Neural cell (in vitro differentiated cells): ENCODE measurements around the gene NPY. TPM values are rescaled to one million over a fixed set of nuclear protein-coding genes. Genes with fewer than 3 reads are reported as not detected.

Source experiments
- H2AFZ ChIP-seq: fragments of 200-600, 300-800 bp; sonication (generic), shearing (Covaris generic); 2 replicates; pipeline ENCODE4 v1.6.0; 2014; ENCODE audit warnings: low read depth, mild to moderate bottlenecking, antibody characterized with exemption, low read length, moderate library complexity
- H3F3A ChIP-seq: fragments of 200-600 bp; shearing (Covaris generic); 2 replicates; pipeline ENCODE4 v1.6.1; 2016; ENCODE audit warnings: mild to moderate bottlenecking, moderate library complexity, mixed read lengths, antibody characterized with exemption, low read length; ENCODE audit not compliant: insufficient read depth, poor library complexity, severe bottlenecking
- H3K27ac ChIP-seq: fragments of 200-600, 300-800 bp; sonication (generic), shearing (Covaris generic); 2 replicates; pipeline ENCODE4 v1.5.1; 2014; ENCODE audit warnings: mild to moderate bottlenecking, low read length, moderate library complexity
- H3K27me3 ChIP-seq: fragments of 300-800, 200-600 bp; sonication (generic), shearing (Covaris generic); 2 replicates; pipeline ENCODE4 v1.6.0; 2014; ENCODE audit warnings: mild to moderate bottlenecking, low read depth, low read length, moderate library complexity; ENCODE audit not compliant: insufficient read depth
- H3K36me3 ChIP-seq: fragments of 300-800, 200-600 bp; sonication (generic), shearing (Covaris generic); 2 replicates; pipeline ENCODE4 v1.5.1; 2014; ENCODE audit warnings: mild to moderate bottlenecking, antibody characterized with exemption, low read length, moderate library complexity; ENCODE audit not compliant: insufficient read depth
- H3K4me2 ChIP-seq: fragments of 300-800, 200-600 bp; sonication (generic), shearing (Covaris generic); 2 replicates; pipeline ENCODE4 v1.6.0; 2014; ENCODE audit warnings: mild to moderate bottlenecking, low read length
- H3K4me3 ChIP-seq: fragments of 300-800, 200-600 bp; sonication (generic), shearing (Covaris generic); 2 replicates; pipeline ENCODE4 v1.5.1; 2014; ENCODE audit warnings: mild to moderate bottlenecking, low read length, moderate library complexity
- H3K79me2 ChIP-seq: fragments of 200-600 bp; shearing (Covaris generic); replicated peaks from 2 replicates; pipeline ENCODE4 v1.6.0; 2014; ENCODE audit warnings: mild to moderate bottlenecking, low read length, moderate library complexity; ENCODE audit not compliant: insufficient read depth
- H3K9ac ChIP-seq: fragments of 300-800, 200-600 bp; sonication (generic), shearing (Covaris generic); 2 replicates; pipeline ENCODE4 v1.6.1; 2016; ENCODE audit warnings: mild to moderate bottlenecking, low read length, mixed read lengths
- H3K9me2 ChIP-seq: fragments of 200-600 bp; shearing (Covaris generic); 2 replicates; pipeline ENCODE4 v1.6.1; 2016; ENCODE audit warnings: mild to moderate bottlenecking, low read length, mixed read lengths; ENCODE audit not compliant: insufficient read depth
- H3K9me3 ChIP-seq: fragments of 200-600, 300-800 bp; sonication (generic), shearing (Covaris generic); 2 replicates; pipeline ENCODE4 v1.6.1; 2016; ENCODE audit warnings: mild to moderate bottlenecking, mixed run types, low read length, moderate library complexity, mixed read lengths
- H4K20me1 ChIP-seq: fragments of 200-600 bp; shearing (Covaris generic); 2 replicates; pipeline ENCODE4 v1.6.1; 2016; ENCODE audit warnings: mild to moderate bottlenecking, mixed run types; ENCODE audit not compliant: insufficient read depth
- CTCF ChIP-seq: fragments of 450-650 bp; IDR thresholded peaks from 2 replicates; pipeline ENCODE4 v1.5.1; 2014; ENCODE audit warnings: antibody characterized with exemption, mild to moderate bottlenecking, moderate library complexity; ENCODE audit not compliant: poor library complexity, severe bottlenecking
- EP300 ChIP-seq: fragments of 450-650 bp; conservative IDR thresholded peaks from 2 replicates; pipeline ENCODE4 v1.6.1; 2014; ENCODE audit warnings: antibody characterized with exemption, mild to moderate bottlenecking, moderate library complexity; ENCODE audit not compliant: poor library complexity, severe bottlenecking
- EZH2 ChIP-seq: fragments of 200-600, 300-800 bp; shearing (Covaris generic), sonication (generic); IDR thresholded peaks from 2 replicates; pipeline ENCODE4 v1.6.1; 2014; ENCODE audit warnings: antibody characterized with exemption, low read length, borderline replicate concordance, mild to moderate bottlenecking; ENCODE audit not compliant: insufficient read depth, poor library complexity, severe bottlenecking
- MXI1 ChIP-seq: fragments of 450-650 bp; conservative IDR thresholded peaks from 2 replicates; pipeline ENCODE4 v1.6.1; 2014; ENCODE audit warnings: antibody characterized with exemption, mild to moderate bottlenecking; ENCODE audit not compliant: poor library complexity, severe bottlenecking
- POLR2AphosphoS5 ChIP-seq: IDR thresholded peaks from 2 replicates; pipeline ENCODE4 v1.6.1; 2012
- RAD21 ChIP-seq: fragments of 450-650 bp; conservative IDR thresholded peaks from 2 replicates; pipeline ENCODE4 v1.6.1; 2014; ENCODE audit warnings: antibody characterized with exemption, mild to moderate bottlenecking, moderate library complexity
- REST ChIP-seq: IDR thresholded peaks from 2 replicates; pipeline ENCODE4 v1.6.1; 2012; ENCODE audit warnings: borderline replicate concordance
- SMC3 ChIP-seq: fragments of 450-650 bp; conservative IDR thresholded peaks from 2 replicates; pipeline ENCODE4 v1.6.1; 2014; ENCODE audit warnings: antibody characterized with exemption, mild to moderate bottlenecking, moderate library complexity; ENCODE audit not compliant: poor library complexity
- TAF1 ChIP-seq: IDR thresholded peaks from 2 replicates; pipeline ENCODE4 v1.6.1; 2012; ENCODE audit warnings: low read depth
- polyA plus RNA-seq: library from polyadenylated mRNA; depleted of rRNA; stranded (reverse); fragments of >200 nt; gene quantifications from 2 replicates; pipeline ENCODE4 v1.2.3, GENCODE V29; 2014

Gene NPY
- polyA plus RNA-seq, 1 donor from 2014 or later: not detected

GRCh38 chr7:24304494-24305095 lies 20.6 kb downstream of the NPY start:
- no peak overlapping the region for H3K9ac ChIP-seq
- no peak overlapping the region for H3K4me3 ChIP-seq
- no peaks in the 10 kb centered on the region for H3K36me3 ChIP-seq
- no peaks in the 10 kb centered on the region for H4K20me1 ChIP-seq
- no peaks in the 10 kb centered on the region for H3K9me2 ChIP-seq
- TF ChIP-seq MXI1: no peak
- no peak for TF ChIP-seq TAF1
- TF ChIP-seq SMC3: no peak
- no peak for TF ChIP-seq EP300
- TF ChIP-seq RAD21: no peak
- no peak for TF ChIP-seq CTCF
- TF ChIP-seq EZH2: no peak
- no peak for TF ChIP-seq REST
- TF ChIP-seq POLR2AphosphoS5: no peak
- H3K79me2 ChIP-seq: no peaks in the 10 kb centered on the region
- no peaks in the 10 kb centered on the region for H3K9me3 ChIP-seq
- no peaks in the 10 kb centered on the region for H3F3A ChIP-seq
- H2AFZ ChIP-seq: no peak overlapping the region
- H3K4me2 ChIP-seq: no peak overlapping the region
- H3K27ac ChIP-seq: no peak overlapping the region
- no peaks in the 10 kb centered on the region for H3K27me3 ChIP-seq

- Histone ChIP-seq H3K79me2 (no peaks in the 10 kb centered on the region), H3K9ac (no peak overlapping the region), H3K9me3 (no peaks in the 10 kb centered on the region), H3F3A (no peaks in the 10 kb centered on the region), H3K9me2 (no peaks in the 10 kb centered on the region), H3K27ac (no peak overlapping the region), H3K36me3 (no peaks in the 10 kb centered on the region), H4K20me1 (no peaks in the 10 kb centered on the region), H3K27me3 (no peaks in the 10 kb centered on the region), H2AFZ (no peak overlapping the region), H3K4me2 (no peak overlapping the region), H3K4me3 (no peak overlapping the region)
- TF ChIP-seq TAF1 (no peak), REST (no peak), EP300 (no peak), EZH2 (no peak), RAD21 (no peak), MXI1 (no peak), CTCF (no peak), POLR2AphosphoS5 (no peak), SMC3 (no peak)
These were observed 23.3 kb downstream of the NPY start for GRCh38 chr7:24307326-24307725.
